LoVo (cell line): Measurements from ENCODE around the gene EIF4G3.
"Not testable (repeated sequence)": the region's sequence is repeated elsewhere in the genome, so short reads cannot be mapped to it uniquely, and the experiment has no call there.

ENCODE experiments used
- DNase-seq: peaks from one replicate; pipeline ENCODE4 v3.0.0-alpha.2; 2016; ENCODE audit warnings: low spot score

The EIF4G3 gene

DNA sequence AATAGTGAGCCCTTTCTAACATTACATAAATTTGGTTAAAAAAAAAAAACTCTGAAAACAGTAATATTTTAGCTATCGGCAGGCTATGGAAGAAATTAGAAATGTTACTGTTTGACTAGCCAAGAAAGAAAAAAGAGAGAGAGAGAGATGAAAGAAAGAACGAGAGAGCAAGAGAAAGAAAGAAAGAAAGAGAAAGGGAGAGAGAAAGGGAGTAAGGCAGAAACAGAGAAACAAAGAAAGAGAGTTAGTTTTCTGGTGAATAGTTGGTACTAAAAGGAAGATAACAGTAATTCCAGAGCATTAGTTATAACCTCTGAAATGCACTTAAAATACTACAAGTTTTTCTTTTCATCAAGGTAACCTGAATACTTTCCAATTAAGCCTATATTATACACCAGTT lies 229.3 kb downstream of the EIF4G3 start:
- no peak for DNase-seq

DNA sequence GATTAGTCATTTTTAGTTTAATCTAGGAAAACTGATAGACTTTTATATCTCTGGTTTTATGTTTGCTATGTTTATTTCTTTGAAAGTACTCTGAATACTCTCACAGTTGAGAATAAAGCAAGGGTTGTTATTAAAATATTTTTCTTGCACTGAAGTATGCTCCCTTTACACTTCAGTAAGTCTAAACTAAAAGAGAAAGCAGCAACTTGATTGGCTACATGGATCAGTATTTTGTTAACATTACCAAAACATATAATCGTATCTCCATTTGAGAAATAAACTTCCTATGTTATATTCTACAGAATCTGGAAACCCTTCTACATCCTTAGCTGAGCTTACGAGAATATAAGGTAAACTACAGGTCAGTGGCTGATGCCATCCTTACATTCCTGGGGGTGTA lies 240.1 kb downstream of the EIF4G3 start:
- no peak for DNase-seq

DNA sequence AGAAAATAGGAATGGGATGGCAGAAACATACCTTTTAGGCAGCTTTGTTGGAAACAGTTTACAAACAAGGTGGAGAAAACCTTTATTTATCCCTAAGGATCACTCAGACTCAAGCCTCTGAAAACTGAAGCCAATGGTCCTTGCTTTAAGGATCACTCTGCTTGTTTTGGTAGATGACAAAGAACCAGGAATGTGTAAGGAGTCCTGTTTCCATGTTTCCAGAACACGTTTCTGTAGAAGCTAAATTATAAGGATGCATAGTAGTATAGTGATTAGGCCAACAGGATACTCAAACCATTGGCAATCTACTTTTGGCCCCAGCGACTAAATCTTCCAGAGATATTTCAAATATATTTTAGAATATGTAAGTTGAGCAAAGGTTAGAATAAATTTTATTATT lies 240.5 kb downstream of the EIF4G3 start:
- no peak for DNase-seq

DNA sequence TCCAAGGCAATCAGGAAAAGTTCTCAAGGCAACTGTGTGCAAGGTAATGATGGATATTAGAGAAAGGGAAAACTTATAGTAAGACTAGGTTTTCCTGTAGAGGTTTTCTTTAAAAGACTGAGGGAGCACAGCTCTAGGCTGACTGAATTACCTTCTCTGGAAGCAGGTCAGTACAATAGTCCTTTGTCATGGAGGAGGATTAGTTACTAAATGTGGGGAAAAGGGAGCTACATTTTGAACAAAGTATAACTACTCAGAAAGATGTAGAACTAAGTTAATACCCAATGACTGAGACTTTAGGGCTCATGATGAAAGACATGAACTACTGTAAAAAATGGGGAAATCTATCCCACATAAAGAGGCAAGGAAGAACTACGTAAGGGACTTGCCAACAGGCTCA lies 241.0 kb downstream of the EIF4G3 start:
- no peak for DNase-seq

DNA sequence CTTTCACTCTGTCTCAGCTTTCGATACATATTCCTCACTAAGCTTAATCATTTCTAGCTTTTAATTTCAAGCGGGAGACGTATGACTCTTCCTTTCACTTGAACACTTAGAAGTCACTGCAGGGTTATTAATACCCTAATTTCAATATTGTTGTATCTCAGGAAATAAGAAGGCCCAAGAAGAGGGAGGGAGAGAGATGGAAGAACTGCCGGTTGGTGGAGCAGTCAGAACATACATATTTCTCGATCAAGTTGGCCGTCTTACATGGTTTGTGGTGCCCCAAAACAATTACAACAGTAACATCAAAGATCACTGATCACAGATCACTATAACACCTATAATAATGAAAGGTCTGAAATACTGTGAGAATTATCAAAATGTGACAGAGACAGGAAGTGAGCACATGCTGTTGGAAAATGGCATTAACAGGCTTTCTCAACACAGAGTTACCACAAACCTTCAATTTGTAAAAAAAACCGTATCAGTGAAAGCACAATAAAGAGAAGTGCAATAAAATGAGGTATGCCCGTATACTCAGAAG lies 244.2 kb downstream of the EIF4G3 start:
- DNase-seq: no peak

DNA sequence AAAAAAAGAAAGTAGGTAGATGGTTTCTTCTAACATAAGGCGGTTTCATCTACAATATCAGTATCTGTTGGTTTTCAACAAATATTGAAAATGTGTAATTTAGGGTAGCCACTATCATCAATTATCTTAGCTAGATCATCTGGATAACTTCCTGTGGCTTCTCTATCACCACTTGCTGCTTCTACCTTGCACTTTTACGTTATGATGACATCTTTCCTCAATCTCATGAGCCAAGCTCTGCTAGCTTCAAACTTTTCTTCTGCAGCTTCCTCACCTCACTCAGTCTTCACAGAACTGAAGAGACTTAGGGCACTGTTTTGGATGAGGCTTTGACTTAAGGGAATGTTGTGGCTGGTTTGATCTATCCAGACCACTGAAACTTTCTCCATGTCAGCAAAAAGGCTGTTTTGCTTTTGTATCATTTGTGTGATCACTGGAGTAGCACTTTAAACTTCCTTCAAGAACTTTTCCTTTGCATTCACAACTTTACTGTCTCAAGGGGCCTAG lies 244.7 kb downstream of the EIF4G3 start:
- DNase-seq: no peak

DNA sequence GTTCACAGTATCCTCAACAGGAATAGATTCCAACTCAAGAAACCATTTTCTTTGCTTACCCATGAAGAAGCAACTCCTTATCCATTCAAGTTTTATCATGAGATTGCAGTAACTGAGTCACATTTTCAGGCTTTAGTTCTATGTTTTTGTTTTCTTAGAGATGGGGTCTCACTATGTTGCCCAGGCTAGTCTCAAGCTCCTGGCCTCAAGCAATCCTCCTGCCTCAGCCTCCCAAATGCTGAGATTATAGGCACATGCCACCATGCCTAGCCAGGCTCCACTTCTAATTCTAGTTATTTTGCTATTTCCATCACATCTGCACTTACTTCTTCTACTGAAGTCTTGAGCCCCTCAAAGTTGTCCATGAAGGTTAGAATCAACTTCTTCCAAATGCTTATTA lies 246.3 kb downstream of the EIF4G3 start:
- no peak for DNase-seq

DNA sequence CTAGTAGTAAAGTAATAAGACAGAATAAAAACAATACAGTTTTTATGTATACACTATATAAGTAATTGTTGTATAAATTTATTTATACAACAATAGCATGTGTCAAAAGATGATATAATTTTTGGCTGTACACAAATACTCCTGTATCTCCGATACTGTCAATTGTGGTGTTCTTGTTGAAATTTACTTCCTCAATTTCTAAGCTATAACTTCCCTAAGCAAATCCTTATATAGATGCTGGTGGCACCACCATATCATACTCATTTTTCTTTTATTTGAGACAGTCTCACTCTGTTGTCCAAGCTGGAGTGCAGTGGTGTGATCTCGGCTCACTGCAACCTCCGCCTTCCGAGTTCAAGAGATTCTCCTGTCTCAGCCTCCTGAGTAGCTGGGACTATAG lies 248.6 kb downstream of the EIF4G3 start:
- no peak for DNase-seq

DNA sequence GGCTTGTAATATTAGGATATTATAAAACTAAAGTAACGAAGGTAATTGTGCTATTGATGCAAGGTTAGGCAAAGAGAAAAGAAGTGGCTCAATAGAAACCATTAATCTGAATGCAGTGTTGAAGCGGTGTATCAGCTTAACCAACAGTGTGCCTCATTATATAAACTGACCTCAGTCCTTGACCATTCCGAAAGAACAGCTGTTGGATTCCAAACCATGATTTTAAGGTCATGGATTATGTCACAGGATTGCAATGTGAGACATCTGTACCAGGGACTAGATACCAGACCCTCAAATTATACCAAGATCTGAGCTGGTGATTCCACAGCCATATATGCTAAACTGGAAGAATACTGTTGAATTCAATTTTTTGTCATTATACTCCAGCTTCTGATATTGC lies 255.4 kb downstream of the EIF4G3 start:
- DNase-seq: no peak

DNA sequence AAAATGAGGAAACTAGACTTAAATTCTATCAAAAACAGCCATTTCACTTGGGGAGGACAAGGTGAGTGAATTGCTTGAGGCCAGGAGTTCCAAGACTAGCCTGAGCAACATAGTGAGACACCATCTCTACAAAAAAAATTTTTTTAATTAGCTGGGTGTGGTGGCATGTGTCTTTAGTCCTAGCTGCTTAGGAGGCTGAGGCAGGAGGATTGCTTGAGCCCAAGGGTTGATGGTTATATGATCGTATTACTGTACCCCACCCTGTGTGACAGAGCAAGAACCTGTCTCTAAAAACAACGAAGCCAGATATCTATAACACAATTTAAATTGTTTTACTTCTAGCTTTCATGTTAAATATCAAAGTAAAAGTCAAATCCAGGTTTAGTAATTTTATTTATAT lies 263.5 kb downstream of the EIF4G3 start:
- no peak for DNase-seq

DNA sequence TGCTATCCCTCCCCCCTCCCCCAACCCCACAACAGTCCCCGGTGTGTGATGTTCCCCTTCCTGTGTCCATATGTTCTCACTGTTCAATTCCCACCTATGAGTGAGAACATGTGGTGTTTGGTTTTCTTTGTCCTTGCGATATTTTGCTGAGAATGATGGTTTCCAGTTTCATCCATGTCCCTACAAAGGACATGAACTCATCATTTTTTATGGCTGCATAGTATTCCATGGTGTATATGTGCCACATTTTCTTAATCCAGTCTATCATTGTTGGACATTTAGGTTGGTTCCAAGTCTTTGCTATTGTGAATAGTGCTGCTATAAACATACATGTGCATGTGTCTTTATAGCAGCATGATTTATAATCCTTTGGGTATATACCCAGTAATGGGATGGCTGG lies 269.2 kb downstream of the EIF4G3 start:
- DNase-seq: not testable (repeated sequence)

DNA sequence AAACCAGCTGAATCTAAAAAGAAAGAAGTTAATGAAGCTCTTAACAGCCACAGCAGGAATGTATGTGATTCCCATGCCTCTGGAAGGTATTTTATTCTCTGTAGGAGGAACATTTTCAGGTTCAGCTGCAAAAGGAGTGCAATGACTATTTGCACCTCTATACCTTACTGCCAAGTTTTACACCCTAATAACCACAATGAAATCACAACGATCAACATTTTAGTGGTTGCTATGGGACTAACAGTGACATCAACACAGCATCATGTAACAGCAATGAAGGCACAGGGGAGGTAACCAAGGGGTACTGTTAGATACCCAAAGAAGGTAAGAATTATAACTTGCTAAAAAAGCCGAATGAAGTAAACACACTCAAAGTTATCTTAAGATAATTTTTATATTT lies 273.3 kb downstream of the EIF4G3 start:
- no peak for DNase-seq

DNA sequence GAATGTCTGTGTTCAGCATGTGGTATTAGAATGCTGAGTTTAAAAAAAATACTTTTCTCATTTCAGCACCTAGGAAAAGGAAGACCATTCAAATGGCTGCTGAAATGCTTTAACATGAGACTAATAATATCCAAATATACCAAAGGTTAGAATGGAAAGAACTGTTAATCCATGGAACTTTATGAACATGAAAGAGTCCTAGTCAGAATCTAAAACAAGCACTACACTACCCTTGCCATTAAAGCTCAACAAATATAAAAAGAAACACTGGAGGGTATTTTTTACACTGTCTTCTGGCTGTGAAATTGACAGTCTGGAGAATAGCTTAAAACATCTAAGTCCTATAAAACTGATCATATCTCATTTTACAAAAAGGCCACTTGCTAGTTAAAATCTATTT lies 276.6 kb downstream of the EIF4G3 start:
- no peak for DNase-seq

DNA sequence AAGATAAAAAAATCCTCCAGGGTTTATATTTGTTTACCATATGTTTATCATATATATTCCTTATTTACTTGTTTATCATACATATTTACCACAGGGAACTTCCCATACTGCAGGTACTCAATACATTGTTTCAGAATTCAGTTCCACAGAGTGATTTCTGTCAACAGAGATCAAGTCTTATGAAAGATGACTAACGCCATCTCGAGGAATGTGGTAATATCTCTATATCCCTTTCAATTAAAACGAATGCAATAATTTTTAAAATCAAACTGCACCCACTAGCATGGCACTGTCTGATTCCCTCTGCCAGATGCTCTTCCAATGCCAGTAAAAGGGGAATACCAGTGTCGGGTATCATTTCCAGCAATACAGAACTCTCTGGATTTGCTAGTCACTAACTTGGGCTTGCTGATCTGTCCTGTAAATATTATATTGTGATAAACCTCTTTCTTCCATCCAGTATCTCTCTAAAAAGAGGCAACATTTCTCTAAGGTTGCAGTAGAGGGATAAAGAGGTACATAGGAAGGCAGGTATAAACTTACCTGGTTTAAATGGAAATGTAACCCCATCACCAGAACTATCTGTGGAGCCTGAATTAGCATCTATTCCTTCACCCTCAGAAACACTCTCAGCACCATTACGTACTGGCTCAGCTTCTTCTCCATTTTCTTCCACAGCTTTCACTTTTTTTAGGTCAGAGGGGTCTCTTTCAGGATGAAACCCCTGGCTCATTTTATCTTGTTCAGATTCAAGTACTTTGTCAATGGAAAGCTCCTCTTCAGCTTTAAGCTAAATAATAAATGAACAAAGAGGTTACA lies 277.3 kb downstream of the EIF4G3 start:
- DNase-seq: no peak

DNA sequence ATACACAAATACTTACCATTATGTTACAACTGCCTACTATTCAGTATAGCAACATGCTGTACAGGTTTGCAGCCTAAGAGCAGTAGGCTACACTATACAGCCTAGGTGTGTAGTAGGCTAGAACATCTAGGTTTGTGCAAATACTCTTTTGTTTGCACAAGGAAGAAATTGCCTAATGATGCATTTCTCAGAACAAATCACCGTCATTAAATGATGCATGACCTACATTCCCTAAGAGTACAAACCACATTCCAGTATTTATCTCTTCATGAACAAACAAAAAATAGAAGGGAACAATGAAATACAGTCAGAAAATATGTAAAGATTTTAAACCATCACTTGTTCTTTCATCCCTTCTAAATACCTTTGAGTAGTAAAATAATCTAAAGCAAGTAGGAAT lies 279.9 kb downstream of the EIF4G3 start:
- DNase-seq: no peak

DNA sequence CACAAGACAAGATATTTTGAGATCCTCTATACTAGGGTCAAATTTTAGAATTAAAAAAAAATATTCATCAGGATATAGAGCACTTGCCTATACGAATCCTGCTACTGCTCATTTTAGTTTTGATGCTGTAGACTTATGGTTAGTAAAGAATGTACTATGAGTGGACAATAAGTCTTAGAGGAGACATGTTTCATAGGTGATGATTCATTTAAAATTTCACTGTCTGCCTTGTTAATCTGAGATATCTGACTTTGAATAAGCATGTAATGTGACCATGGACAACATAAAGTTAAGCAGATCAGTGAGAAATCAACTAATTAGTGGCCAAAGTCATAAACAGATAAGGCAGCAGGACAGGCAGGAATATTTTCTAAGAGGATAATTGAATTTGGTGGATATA lies 282.8 kb downstream of the EIF4G3 start:
- no peak for DNase-seq

DNA sequence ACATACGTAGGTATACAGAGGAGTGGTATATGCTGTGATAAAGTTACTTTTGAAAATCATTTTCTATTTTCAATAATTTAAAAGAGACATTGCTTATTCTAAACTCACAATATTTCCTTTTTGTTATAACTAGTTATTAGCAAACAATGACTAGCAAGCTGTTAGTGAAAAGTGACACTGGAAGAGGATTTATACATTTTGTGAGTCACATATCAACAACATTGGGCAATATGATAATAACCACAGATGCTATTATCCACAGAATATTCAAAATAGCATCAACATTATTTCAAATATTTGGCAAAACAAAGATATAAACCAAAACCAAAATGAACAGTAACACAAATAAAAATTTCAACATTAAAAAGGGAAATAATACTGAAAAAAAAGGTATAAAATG lies 285.6 kb downstream of the EIF4G3 start:
- no peak for DNase-seq

DNA sequence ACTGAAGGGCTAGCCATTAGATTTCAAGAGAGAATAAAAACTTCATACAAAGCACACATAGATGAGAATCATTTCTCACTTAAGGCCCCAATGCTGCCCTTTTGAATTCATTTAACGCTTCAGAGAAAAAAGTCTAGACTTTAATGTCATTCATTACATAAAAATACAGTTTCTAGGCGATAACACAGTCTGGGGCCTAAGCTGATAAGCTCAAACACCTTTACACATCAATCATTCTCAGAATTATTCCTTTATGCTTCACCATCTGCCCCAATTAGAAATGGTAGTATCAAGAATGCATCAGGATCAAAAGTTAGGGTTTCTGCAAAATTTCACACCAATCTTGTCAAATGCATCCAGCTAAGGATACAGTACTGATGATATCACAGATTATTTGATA lies 289.5 kb downstream of the EIF4G3 start:
- DNase-seq: no peak

DNA sequence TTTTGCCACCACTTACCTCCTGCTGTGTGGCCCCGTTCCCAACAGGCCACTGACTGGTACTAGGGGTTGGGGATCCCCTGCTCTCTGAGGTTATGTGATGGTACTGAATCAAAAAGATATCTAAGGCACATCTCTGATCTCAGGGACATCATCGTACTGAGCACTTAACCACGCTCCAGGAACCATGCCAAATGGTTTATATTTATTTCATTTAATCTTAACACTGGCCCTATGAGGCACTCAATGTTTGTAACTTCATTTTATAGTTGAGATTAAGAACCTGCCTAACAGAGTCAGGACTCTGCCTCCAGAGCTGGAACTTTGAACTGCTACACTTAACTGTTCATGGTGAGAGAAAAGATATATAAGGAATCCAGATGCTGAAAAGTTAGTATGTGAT lies 291.6 kb downstream of the EIF4G3 start:
- DNase-seq: no peak

DNA sequence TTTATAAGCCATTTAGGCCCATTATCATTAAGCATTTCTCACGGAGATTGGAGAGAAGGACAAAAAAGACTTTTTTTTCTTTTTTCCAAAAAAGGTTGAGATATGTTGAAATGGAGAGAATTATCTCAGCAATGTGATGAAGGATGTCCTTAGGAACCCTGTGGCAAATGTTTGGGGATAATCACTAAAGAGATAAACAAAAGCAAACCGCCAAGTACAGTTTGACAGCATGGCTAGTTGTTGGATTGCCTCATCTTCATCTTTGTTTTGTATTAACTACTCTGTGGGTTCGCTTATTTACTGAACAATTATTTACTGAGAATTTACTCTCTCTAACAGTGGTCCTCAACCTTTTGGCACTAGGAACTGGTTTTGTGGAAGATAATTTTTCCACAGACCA lies 292.2 kb downstream of the EIF4G3 start:
- no peak for DNase-seq

DNA sequence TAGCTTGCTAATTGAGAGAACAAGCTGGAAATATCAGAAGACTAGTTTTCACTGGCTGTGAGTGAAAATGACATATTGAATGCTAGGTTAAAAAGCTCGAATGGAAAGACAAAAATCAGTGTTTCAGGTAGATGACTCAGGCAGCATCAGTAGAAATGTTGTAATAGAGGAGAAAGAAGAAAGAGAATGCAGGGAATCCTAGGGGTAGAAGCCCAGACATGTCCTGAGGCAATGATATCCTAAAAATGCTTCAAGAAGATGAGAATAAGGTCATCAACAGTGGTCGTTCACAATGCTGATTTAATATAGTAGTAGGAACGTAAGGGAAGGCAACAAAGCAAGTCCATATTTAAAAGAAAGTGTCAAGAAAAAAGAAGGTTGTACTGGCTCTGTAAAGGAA lies 292.9 kb downstream of the EIF4G3 start:
- no peak for DNase-seq

DNA sequence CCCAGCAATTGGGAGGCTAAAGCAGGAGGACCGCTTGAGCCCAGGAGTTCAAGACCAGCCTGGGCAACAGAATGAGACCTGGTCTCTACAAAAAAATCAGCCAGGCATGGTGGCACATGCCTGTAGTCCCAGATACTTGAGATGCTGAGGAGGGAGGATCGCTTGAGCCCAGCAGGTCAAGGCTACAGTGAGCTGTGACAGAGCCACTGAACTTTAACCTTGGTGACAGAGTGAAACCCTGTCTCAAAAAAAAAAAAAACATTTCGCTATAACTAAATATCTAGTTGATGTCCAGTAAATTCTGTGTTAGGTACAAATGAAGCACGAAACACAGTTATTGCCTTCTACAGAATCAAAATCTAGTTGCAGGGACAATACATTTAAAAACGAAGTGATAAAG lies 293.9 kb downstream of the EIF4G3 start:
- DNase-seq: no peak

DNA sequence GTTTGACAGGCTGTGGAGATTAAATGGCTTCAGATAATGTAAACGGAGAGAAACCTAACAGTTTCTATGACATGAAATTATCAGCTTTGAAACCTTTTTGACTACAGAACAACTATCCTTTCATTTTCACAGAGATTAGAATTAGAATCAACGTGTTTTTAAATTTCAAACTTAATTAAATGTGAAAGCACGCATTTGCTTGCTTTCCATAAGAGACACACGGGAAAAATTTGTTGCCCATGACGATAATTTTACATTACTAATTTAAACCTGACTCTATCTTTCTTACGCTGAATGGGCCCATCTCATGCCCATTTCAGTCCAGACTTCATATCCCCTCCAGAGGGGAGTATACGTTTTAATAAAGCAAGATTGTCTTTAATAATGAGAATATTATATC lies 297.9 kb downstream of the EIF4G3 start:
- DNase-seq: no peak
